Central memory CD4-positive, alpha-beta T cell (primary cell): ENCODE measurements around the gene KDELR1.
"Not testable (repeated sequence)": the region's sequence is repeated elsewhere in the genome, so short reads cannot be mapped to it uniquely, and the experiment has no call there.

Experiments used
- DNase-seq: peaks from one replicate; pipeline ENCODE4 v3.0.0; 2022

The KDELR1 gene

GRCh38 chr19:48397263-48398101 is 6.1 kb upstream of the KDELR1 start:
- no peak for DNase-seq

- no peak for DNase-seq
Observed at GRCh38 chr19:48396824-48397176, 5.4 kb upstream of the KDELR1 start.

DNA sequence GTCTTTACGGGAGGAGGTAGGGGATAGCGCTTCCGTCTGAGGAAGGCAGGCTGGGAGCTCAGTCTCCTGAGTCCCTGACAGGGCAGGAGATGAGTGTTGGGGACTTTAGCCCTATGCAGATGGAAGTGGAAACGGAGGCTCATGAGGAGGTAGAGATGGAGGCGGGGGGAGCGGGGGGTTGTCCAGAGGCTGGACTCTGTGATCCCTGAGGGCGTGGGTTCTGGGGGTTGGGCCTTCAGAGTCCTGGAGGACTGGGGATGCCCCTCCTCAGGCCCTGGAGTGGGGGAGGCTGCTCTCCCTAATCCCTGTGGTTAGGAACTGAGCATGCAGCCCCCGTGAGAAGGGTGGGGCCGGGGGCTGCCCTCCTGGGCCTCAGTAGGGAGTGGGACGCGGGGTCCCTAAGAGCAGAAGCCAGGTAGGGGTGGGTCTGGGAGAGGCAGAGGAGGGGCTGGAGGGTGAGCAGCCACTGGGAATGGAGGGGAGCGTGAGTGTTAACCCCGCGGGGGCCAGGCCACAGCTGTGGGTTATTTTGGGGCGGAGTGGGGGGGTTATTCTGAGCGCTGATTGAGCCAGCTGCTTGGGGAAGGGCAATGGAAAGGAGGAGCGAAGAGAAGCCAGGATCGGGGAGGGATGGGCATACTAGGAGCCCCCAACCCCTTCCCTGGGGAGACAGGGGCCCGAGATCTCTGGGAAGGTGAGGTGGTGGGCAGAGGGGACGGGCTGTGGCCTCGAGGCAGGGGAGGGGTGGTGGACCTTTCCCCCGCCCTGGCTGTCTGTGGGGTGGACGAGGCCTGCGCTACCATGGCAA is 4.9 kb upstream of the KDELR1 start:
- no peak for DNase-seq

GRCh38 chr19:48395499-48395898 is 4.1 kb upstream of the KDELR1 start:
- no peak for DNase-seq

GRCh38 chr19:48395170-48395455 is 3.8 kb upstream of the KDELR1 start:
- DNase-seq, result no peak

DNA sequence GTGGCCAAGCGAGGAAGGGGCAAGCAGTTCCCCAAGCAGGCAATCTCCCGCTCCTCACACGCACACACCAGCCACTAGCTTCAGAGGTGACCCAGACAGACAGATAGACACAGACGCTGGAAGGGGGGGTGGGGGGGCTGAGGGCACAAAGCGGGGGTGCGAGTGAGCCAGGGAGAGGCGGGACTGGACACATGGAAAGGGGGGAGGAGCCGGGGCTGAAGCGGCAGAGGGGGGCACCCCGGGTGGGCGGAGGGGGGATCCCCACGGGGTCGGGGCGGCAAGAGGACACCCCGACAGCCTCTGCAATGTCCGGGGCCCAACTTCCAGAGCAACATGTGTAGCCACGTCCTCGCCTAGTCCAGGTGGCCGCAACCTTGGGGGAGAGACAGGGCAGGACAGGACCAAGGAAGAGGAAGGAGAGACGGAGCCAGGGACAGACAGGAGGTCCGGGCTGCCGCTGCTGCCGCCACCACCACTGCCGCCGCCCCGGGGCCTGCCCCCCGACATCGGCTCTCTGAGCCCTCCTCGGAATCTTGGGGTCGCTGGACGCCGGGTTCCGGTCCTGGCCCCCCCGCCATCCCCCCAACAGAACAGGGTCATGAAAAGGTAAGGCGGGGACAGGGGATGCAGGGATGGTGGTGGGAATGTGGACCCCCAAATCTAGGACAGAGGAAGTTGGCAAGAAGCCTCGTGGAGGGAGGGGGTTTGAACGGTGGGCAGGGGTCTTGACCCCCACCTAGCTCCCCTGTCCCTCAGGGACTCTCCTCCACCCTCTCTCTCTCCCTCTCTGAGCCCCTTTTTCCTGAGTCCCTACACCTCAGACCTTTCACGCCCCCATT is 3.2 kb upstream of the KDELR1 start:
- no peak for DNase-seq

DNA sequence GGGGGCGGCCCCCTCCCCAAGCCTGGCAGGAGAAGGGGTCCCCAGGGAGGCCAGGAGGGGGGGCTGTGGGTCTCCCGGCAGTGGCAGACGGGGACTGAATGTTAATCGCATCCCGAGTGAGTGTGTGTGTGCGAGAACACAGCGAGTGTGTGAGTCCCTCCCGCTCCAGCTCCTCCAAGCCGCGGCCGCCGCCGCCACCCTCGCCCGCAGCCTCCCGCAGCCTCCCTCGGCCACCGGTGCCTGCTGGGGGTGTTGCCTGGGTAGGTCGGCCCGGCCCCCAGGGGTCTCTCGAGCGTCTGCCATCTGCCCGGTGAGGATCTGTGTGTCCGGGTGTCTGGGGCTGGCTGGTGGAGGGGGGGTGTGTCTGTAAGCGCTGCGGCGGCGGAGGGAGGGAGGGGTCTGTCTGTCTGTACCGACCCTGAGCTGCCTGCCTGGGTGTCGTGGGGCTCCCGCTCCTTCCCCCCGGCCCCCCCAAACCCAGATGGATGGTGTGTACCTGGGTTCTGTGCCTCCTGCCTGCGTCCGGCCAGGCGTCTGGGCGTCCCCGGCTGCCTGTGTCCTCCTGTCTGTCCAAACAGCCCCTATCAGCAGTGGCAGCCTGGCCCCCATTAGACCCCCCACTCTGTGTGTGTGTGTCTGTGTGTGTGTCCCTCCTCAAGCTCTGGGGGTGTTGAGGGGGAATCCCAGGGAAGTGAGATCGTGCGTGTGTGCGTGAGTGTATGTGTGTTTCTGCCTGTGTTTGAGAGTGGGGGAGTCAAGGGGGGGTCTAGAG is 2.4 kb upstream of the KDELR1 start, which contains the start of gene GRIN2D:
GRIN2D (plus strand) TSS at position 110 of the 772 bp plus-strand sequence. CDS start 4,725 bp downstream, outside the sequence.
- no peak for DNase-seq

- DNase-seq, result no peak
Observed at GRCh38 chr19:48392860-48393558, 1.7 kb upstream of the KDELR1 start.

GRCh38 chr19:48392006-48392344 is 624 bp upstream of the KDELR1 start:
- DNase-seq, result not testable (repeated sequence)

DNA sequence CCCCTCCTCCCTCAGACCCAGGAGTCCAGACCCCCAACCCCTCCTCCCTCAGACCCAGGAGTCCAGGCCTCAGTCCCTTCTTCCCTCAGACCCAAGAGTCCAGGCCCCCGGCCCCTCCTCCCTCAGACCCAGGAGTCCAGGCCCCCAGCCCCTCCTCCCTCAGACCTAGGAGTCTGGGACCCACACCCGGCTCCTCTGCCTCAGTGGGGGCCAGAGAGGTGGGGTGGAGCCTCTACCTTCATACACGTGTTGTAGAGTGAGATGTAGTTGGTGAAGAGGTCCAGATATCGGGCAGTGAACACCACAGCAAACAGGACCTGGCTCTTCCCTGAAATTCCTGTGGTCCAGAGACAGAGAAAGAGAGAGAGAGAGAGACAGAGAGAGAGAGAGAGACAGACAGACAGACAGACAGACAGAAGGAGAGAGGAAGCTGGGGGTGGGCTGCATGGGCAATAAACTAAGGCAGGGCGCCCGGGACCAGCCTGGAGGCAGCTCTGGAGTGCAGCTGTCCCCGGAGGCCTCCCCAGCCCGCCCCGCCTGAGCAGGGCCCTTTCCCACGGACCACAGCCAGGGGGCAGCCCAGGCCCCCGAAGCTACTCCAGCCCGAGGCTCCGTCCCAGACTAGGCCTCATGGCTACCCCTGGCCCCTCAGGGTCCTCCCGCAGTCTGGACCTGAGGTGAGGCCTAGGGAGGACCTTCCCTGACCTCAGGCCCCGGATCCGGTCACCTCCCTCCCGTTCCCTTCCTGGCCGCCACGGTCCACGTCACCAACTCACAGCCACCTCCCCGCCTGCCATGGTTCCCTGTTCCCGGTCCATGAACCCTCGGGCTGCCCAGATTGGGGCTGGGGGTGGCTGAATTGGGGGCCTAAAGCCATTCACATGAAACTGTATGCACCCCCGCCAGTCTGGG is 907 bp downstream of the KDELR1 start:
- peak; percentile 44 for DNase-seq

DNA sequence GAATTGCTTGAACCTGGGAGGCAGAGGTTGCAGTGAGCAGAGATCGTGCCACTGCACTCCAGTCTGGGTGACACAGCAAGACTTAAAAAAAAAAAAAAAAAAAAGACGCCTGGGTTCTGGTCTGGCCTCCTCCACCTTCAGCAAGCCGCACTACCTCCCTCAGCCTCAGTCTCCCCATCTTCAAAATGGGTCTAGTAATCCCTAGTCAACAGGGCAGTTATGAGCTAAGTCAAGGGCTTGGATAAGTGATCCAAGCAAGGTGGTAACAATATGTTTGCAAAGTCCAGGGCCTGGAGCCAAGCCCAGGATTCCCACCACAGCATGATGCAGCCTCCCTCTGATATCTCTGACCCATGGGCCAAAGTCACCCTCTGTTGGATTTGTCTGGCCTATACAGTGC is 4.4 kb downstream of the KDELR1 start:
- no peak for DNase-seq

- DNase-seq, result no peak
Observed at GRCh38 chr19:48385461-48386087, 5.8 kb downstream of the KDELR1 start.

DNA sequence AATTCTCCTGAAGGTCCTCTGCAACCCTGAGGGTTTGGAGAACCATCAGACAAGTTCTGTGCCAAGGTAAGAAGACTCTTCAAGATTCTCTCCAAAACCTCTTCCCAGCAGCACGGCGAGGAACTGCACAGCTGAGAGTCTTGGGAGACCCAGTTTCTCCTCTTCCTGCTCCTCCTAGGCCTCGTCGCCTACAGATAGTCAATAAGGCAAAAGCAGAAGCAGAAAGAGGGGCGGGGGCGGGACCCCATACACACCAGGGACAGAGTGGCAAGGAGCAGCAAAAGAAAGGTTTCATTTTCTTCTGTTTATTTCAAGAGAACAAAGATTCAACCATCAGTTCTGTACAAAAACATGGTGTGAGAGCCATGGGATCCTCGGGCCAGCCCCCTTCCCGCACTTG is 9.1 kb downstream of the KDELR1 start:
- DNase-seq, result no peak

DNA sequence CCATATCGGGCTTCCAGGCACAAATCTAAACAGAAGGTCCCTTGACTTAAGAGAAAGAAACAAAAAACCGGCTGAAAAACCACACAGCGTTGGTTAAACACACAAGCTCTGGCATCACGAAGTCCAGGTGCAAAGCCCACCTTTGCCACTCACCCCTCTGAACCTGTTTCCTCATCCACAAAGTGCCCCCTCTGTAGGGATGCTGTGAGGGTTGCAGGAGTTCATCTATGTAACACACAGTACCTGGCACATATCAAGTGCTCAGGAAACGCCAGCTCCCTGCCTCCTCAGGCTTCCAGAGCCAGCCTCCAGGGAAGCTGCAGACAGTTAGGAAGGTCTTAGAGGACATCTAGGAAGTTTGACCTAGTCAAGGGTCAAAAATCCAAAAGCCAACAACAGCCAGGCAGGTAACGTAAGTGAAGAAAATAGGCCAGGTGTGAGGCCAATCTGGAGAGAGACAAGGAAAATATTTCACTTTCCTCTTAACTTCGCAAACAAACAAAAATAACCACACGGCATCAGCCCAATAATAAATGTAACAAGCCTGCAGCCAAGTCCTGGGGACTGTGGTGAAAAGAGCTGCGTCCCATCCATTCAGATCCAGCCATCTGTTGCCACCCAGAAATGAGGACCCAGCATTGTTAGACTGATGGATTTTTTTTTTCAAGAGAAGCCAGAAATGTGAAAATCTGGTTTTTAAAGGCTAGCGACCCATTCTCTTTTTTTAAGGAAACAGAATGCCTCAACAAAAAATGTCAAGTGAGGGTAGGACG is 10.0 kb downstream of the KDELR1 start:
- no peak for DNase-seq

DNA sequence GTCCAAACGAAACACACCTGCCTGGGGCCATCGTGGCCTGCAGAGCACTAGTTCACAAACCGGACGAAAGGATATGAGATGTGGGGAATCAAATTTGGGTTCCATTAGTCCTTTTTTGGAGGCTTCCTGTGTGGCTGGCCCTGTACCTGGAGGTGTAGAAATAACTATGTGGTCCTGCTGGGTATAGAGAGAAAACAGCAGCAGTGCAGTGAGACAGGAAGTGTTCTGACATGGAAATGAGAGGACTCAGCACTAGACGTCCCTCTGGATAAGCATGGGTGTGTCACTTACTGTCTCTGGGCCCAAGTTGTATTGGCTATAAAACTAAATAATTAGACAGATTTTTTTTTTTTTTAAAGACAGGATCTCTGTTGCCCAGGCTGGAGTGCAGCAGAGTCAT is 12.3 kb downstream of the KDELR1 start:
- no peak for DNase-seq

DNA sequence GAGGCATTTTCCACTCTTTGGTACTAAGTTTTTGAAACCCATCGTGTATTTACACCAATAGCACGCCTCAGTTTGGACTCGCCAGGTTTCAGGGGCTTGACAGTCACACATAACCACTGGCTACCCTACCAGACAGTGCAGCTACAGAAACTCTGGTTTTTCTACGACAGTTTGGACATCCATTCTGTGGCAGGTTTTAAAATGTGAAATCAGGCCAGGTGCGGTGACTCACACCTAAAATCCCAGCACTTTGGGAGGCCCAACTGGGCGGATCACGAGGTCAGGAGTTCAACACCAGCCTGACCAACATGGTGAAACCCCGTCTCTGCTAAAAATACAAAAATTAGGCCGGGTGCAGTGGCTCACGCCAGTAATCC is 13.2 kb downstream of the KDELR1 start:
- no peak for DNase-seq

GRCh38 chr19:48373567-48373966 is 17.8 kb downstream of the KDELR1 start:
- no peak for DNase-seq

- DNase-seq, result no peak
Observed at GRCh38 chr19:48372904-48373303, 18.4 kb downstream of the KDELR1 start.

DNA sequence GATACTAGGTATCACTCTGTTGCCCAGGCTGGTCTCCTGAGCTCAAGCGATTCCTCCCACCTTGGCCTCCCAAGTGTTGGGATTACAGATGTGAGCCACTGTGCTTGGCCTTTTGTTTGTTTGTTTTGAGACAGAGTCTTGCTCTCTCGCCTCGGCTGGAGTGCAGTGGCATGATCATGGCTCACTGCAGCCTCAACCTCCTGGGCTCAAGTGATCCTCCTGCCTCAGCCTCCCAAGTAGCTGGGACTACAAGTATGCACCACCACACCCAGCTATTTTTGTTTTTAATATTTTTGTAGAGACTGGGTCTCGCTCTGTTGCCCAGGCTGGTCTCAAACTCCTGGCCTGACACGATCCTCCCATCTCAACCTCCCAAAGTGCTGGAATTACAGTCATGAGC is 19.6 kb downstream of the KDELR1 start:
- not testable (repeated sequence) for DNase-seq

DNA sequence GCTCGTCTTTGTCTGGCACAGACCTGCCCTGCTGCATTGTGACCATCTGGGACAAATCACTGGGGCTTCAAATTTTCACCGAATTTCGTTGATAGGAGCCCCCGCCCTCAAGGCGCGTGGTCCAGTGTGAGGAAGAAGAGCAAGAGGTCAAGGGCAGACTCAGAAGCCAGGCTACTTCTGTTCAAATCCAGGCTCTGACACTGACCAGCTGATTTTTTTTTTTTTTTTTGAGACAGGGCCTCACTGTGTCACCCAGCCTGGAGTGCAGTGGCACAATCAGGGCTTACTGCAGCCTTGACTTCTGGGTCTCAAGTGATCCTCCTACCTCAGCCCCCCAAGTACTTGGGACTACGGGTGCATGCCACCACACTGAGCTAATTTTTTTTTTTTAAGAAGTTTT is 20.0 kb downstream of the KDELR1 start:
- no peak for DNase-seq
